RWPE1 (cell line): ENCODE data around the gene CCSER2.

ENCODE experiments used
- CTCF ChIA-PET: fragments of 350-600 bp; sonication (Branson Sonifier 250); formaldehyde crosslinking; extraction: SDS; loops from one replicate; lab custom pipeline; 2021; lab: Yijun Ruan, JAX
- POLR2A ChIA-PET: fragments of 400-600 bp; formaldehyde crosslinking; extraction: SDS; loops from one replicate; lab custom pipeline; 2020; ENCODE audit warnings: antibody characterized with exemption; ENCODE audit not compliant: low non-redundant PET; lab: Yijun Ruan, JAX
- DNase-seq: peaks from one replicate; pipeline ENCODE4 v3.0.0; 2012; ENCODE audit warnings: low spot score
- H3K27ac ChIP-seq: fragments of 450-650 bp; 2 replicates; pipeline ENCODE4 v1.5.1; 2017
- TF ChIP-seq, protein P1 (sequence below): fragments of 450-650 bp; conservative IDR thresholded peaks from 2 replicates; pipeline ENCODE4 v1.5.1; 2017; ENCODE audit warnings: low read depth, mild to moderate bottlenecking

CCSER2 gene

DNA sequence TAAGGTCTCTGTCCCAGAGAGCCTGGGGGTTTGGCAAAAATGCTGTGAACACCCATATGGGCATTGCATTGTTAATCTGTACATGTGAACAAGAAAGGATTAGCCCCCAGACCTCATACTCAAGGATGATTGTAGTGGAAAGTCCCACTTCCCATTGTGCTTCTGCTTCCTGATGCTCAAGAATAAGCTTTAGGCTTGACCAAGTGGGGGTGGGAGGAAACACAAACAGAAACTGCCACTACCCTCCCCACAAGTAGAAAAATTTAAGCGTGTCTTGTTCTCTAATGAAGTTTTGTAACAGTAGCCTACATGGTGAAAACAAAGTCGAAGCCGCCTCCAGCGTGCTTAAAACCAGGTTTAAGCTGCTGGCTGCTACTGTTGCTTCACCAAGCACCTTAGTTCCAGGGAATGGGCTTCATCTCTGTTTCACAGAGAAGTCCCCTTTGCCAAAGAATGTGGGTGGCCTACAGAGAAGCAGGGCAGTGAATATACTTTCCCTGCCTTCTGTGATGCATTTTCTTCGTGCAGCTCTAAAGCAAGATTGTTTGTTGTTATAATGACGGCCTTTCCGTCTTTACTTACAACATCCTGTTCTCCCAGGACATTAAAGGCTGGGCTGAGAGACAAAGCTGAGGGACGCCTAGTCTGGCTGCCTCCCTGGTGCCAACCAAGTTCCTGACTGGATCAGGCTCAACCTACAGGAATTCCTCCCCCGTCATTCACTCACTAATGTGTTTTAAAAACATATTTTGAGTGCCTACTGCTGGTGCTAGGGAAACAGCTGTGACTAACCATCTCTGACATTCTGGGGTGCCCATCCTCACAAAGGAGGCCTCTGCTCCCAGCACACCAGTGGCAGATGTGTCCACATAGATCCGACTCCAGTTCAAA is 32.1 kb upstream of the CCSER2 start:
- POLR2A ChIA-PET: no interaction called here
- H3K27ac ChIP-seq: no peak overlapping the region
- no peak for DNase-seq
- CTCF ChIA-PET: interaction anchor here (0.7 kb wide), 1 partner anchor 14 kb away, joined by 3 read pairs; no protein-coding TSS in a partner anchor
- TF ChIP-seq, protein P1, sequence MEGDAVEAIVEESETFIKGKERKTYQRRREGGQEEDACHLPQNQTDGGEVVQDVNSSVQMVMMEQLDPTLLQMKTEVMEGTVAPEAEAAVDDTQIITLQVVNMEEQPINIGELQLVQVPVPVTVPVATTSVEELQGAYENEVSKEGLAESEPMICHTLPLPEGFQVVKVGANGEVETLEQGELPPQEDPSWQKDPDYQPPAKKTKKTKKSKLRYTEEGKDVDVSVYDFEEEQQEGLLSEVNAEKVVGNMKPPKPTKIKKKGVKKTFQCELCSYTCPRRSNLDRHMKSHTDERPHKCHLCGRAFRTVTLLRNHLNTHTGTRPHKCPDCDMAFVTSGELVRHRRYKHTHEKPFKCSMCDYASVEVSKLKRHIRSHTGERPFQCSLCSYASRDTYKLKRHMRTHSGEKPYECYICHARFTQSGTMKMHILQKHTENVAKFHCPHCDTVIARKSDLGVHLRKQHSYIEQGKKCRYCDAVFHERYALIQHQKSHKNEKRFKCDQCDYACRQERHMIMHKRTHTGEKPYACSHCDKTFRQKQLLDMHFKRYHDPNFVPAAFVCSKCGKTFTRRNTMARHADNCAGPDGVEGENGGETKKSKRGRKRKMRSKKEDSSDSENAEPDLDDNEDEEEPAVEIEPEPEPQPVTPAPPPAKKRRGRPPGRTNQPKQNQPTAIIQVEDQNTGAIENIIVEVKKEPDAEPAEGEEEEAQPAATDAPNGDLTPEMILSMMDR: no peak

DNA sequence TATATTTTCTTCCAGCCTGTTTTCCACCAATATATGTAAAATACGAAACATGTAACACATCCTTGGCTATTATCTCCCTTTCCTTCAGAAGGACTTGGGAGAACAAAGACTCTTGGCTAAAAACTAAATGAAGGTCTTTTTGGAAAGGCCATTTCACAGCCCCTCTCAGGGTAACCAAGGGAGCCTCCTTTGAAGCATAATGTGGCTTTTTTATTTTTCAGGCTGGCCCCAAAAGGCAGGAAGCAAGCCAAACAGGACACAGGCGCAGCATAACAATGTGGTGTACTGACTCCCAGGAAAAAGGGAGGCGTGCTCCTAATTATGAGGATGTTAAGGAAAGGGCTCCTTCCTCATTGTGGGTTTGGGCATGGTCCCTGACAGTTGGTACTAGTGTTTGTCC is 30.3 kb upstream of the CCSER2 start:
- TF ChIP-seq, protein P1: no peak
- ChIA-PET CTCF (no interaction called here), POLR2A (no interaction called here)

DNA sequence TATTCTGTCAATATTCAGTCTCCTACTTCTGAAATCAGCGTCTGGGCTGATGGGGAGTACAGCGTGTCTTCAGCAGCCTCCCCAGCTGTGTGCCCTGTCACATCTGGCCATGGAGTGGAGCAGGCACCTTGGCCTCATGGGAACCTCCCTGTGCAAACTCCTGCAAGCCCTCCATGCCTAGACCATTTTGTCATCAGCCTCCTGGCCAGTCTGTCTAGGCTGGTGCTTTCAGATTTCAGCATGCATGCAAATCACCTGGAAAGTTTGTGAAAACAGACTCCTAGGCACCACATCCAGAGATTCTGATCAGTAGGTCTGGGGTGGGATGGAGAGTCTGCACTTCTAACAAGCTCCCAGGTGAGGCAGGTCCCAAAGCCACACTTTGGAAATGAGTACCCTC is 26.2 kb upstream of the CCSER2 start:
- ChIA-PET POLR2A (no interaction called here), CTCF (interaction anchor here (1.1 kb wide), 1 partner anchor 428 kb away, joined by 3 read pairs; no protein-coding TSS in a partner anchor)
- no peak overlapping the region for H3K27ac ChIP-seq
- no peak for DNase-seq
- TF ChIP-seq, protein P1: no peak

More for the DNA sequence above, 30.3 kb upstream of the CCSER2 start:
- no peak for DNase-seq
- H3K27ac ChIP-seq: no peak overlapping the region

DNA sequence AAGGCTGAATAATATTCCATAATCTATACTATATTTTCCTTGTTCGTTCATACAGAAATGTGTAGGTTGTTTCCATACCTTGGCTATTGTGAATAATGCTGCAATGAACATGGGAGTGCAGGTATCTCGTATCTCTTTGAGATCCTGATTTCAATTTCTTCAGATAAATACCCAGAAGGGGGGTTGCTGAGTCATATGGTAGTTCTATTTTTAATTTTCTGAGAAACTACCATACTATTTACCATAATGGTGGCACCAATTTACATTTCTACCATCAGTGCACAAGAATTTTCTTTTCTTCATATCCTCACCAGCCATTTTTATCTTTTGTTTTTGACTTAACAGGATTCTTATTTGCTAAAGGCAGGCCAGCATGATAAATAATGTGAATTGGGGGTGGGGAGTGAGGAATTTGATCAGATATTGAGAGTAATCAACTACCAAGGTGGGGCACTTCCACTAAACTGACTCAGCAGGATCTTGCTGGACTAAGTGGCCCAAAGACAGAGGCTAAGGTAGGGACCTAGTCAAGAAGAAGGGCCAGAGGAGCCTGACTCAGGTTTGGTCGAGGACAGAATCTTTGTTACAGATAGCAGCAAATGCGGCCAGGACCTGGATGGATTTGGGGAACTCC is 21.5 kb upstream of the CCSER2 start:
- TF ChIP-seq, protein P1: no peak
- CTCF ChIA-PET: no interaction called here

DNA sequence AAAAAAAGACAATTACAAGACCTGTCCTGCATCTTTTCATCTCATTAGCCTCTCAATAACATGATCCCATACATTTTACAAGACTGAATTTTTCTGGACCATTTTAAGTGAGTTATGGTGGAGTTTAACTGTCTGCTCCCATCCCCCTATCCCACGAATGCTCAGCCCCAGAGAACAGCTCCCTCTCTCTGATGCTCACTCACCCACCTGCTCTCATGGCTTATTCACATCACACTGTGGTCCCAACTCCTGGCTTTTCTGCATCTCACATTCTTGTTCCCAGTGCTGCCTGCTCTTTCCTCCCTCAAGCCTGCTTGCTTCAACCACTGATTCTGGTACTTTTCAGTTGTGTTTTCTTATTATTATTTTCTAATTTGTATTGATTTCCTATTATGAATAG is 20.4 kb upstream of the CCSER2 start:
- ChIA-PET CTCF (interaction anchor here (0.7 kb wide), 2 partner anchors 67 to 641 kb away, joined by 3 read pairs; no protein-coding TSS in a partner anchor), POLR2A (interaction anchor here (0.6 kb wide), 1 partner anchor 20 kb away, joined by 3 read pairs; the partner anchor contains the start of gene CCSER2)
- TF ChIP-seq, protein P1: no peak
- no peak overlapping the region for H3K27ac ChIP-seq
- no peak for DNase-seq

More for the DNA sequence above, 21.5 kb upstream of the CCSER2 start:
- no peak for DNase-seq
- POLR2A ChIA-PET: no interaction called here
- no peak overlapping the region for H3K27ac ChIP-seq

DNA sequence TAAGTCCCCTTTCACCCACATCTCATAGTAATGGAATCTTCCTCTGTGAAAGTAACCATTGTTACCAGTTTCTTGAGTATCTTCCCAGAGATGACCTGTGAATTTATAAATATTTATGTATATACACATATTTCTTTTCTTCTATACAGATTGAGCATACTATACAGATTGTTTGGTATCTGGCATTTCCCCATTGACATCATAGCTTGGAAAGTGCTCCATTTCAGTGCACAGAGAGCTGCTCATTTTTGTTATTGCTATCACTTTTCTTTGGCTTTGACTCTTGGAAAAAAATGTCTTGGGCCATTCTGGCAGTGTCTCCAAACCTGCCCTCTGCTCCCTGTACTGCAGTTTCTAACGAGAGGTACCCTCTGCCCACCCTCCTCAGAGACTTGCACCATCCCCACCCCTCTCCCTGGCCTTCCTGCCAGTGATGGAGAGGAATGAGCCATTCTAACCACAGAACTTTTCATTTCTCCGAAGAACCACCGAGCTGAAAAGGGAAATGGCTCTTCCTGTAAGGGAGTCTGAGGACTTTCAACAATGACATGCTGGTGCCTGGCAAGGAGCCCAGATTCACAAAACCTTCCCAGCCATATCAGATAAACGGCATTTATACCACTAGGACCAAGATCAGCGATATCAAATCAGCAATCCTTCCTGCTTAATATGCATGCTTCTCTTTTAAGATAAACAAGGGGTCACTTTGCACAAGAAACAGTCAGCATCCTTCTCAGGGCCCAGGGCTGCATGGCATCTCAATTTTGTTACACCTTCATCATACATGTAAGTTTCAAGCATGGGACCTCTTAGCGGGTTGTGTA is 19.7 kb upstream of the CCSER2 start:
- H3K27ac ChIP-seq: no peak overlapping the region
- CTCF ChIA-PET: no interaction called here

More for the DNA sequence above, 19.7 kb upstream of the CCSER2 start:
- no peak for DNase-seq
- POLR2A ChIA-PET: no interaction called here
- TF ChIP-seq, protein P1: no peak
